Measurements from ENCODE around the gene LRRC31.
A peak's percentile ranks its signal among the peaks of the same experiment; 100 is the strongest.

The LRRC31 gene

GRCh38 chr3:169812332-169813235 lies 57.2 kb downstream of the LRRC31 start, which contains the start of the genes LRRC34 and LRRIQ4:
Gene LRRC34, minus strand, starts transcription at chr3:169812904. Its CDS starts 356 bp downstream, at chr3:169812548.
Gene LRRIQ4, plus strand, starts transcription at chr3:169812870. Its CDS starts 9,052 bp downstream, at chr3:169821922.
- peak; percentile 97 for DNase-seq

- DNase-seq, result peak; percentile 34
Observed at GRCh38 chr3:169811631-169812331, 58.0 kb downstream of the LRRC31 start.

DNA sequence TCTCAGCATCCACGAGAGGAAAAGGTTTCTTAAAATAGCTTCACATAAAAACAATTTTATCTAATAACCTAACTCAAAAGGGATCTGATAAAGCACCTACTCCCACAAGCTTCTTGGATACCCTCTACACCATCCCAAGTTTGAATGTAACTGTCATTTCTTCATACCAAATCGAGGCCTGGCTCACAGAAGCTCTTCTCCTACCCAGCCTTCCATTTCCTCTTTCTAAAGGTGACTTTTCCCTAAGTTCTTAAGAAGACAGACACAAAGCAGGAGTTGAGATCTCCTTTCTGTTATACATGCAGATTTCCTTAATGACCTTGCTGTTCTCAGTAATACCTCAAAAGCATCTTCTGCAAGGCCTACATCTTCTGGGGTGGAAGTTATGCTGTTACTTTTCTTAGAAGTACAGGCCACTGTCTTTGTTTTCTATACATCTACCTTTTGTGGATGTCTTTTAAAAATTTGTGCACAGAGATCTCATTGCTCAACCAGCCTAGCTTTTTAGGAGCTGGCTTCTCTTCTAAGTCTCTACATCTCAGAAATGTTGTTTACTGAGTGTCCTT lies 60.4 kb downstream of the LRRC31 start:
- DNase-seq, result no peak

DNA sequence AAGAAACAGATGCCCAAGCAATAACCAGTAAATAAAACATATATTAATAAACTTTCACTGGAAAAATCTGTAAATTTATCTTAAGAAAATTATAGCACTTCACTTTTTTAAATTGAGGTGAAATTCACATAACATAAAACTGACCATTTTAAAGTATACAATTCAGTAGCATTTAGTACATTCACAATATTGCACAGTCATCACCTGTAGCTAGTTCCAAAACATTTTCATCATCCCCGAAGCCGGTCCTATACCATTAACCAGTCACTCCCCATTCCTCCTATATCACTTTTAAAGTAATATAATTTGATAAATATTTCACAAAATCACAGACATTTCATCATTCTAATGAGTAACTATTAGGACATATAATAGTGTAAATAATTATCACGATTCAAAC lies 65.1 kb downstream of the LRRC31 start:
- DNase-seq, result no peak

DNA sequence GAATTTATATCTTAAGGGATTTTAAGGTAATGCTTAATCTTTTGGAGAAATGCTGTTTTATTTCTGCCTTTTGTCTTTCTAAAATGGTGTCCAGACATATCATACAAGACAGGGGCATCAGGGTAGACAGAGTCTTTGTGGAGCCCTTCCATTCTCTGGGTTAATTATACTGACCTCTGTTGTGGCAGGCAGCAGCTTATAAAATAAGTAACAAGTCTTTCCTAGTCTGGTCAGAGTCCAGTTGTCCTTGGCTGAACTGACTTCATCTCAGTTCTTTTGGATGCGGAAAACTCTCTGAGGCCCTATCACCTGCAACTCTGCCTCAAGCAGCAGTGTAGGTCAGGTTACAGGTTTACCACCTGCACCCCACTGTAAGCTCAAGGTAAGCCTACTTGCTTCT lies 77.4 kb downstream of the LRRC31 start:
- DNase-seq, result no peak

GRCh38 chr3:169790687-169791429 lies 78.9 kb downstream of the LRRC31 start:
- no peak for DNase-seq

GRCh38 chr3:169790219-169790618 lies 79.5 kb downstream of the LRRC31 start:
- DNase-seq, result no peak
